Neural progenitor cell (in vitro differentiated cells): ENCODE results near the gene RADX. TPM values are rescaled to one million over a fixed set of nuclear protein-coding genes. Genes with fewer than 3 reads are reported as not detected.

ENCODE experiments used
- DNase-seq: peaks from one replicate; pipeline ENCODE4 v3.0.0-alpha.2; 2016; ENCODE audit warnings: low spot score
- H2AFZ ChIP-seq: fragments of 200-600 bp; sonication (generic); replicated peaks from 2 replicates; pipeline ENCODE4 v1.6.1; 2016; ENCODE audit warnings: antibody characterized with exemption
- H3F3A ChIP-seq: fragments of 200-600 bp; sonication (generic); 2 replicates; pipeline ENCODE4 v1.6.1; 2016; ENCODE audit warnings: antibody characterized with exemption, low read depth
- H3K27ac ChIP-seq: fragments of 200-600 bp; sonication (generic); 2 replicates; pipeline ENCODE4 v1.5.1; 2016; ENCODE audit warnings: mild to moderate bottlenecking
- H3K27me3 ChIP-seq: fragments of 200-600 bp; sonication (generic); 2 replicates; pipeline ENCODE4 v1.6.1; 2016; ENCODE audit warnings: mild to moderate bottlenecking, moderate library complexity
- H3K36me3 ChIP-seq: fragments of 200-600 bp; sonication (generic); 2 replicates; pipeline ENCODE4 v1.5.1; 2016
- H3K4me1 ChIP-seq: fragments of 200-600 bp; sonication (generic); 2 replicates; pipeline ENCODE4 v1.6.1; 2016; ENCODE audit warnings: mixed run types
- H3K4me2 ChIP-seq: fragments of 200-600 bp; sonication (generic); 2 replicates; pipeline ENCODE4 v1.6.1; 2016
- H3K4me3 ChIP-seq: fragments of 200-600 bp; sonication (generic); 2 replicates; pipeline ENCODE4 v1.5.1; 2016
- H3K79me2 ChIP-seq: fragments of 200-600 bp; sonication (generic); 2 replicates; pipeline ENCODE4 v1.6.1; 2016; ENCODE audit warnings: low read depth
- H3K9ac ChIP-seq: fragments of 200-600 bp; sonication (generic); 2 replicates; pipeline ENCODE4 v1.6.1; 2016
- H3K9me3 ChIP-seq: fragments of 200-600 bp; sonication (generic); 2 replicates; pipeline ENCODE4 v1.5.1; 2016; ENCODE audit warnings: low read depth
- H4K20me1 ChIP-seq: fragments of 200-600 bp; sonication (generic); 2 replicates; pipeline ENCODE4 v1.6.1; 2016; ENCODE audit warnings: low read depth
- H3K27ac Mint-ChIP-seq: 3 replicates; pipeline ENCODE4 v1.8.0; 2021; ENCODE audit warnings: mixed read lengths
- H3K27me3 Mint-ChIP-seq: 2 replicates; pipeline ENCODE4 v1.8.0; 2022; ENCODE audit warnings: low read depth, mild to moderate bottlenecking, inconsistent platforms, moderate library complexity, mixed read lengths; ENCODE audit not compliant: insufficient read depth
- H3K36me3 Mint-ChIP-seq: 3 replicates; pipeline ENCODE4 v1.8.0; 2021; ENCODE audit warnings: mixed read lengths
- H3K4me1 Mint-ChIP-seq: 3 replicates; pipeline ENCODE4 v1.8.0; 2021; ENCODE audit warnings: mixed read lengths
- H3K4me3 Mint-ChIP-seq: 3 replicates; pipeline ENCODE4 v1.8.0; 2021; ENCODE audit warnings: mild to moderate bottlenecking, moderate library complexity, mixed read lengths
- H3K9me3 Mint-ChIP-seq: 3 replicates; pipeline ENCODE4 v1.8.0; 2020; ENCODE audit warnings: mixed read lengths
- EZH2 ChIP-seq: fragments of 200-600 bp; sonication (generic); IDR thresholded peaks from 2 replicates; pipeline ENCODE4 v1.6.1; 2017; ENCODE audit warnings: antibody characterized with exemption, mild to moderate bottlenecking, moderate library complexity
- EZH2phosphoT487 ChIP-seq: fragments of 200-600 bp; sonication (generic); IDR thresholded peaks from 2 replicates; pipeline ENCODE4 v1.6.1; 2017; ENCODE audit warnings: antibody characterized with exemption
- total RNA-seq: library from RNA; depleted of rRNA; stranded (reverse); fragments of >200 nt; gene quantifications from 2 replicates; pipeline ENCODE4 v1.2.3, GENCODE V29; 2015; ENCODE audit warnings: low replicate concordance
- TF ChIP-seq, protein P1 (sequence below): fragments of 200-600 bp; sonication (generic); IDR thresholded peaks from 2 replicates; pipeline ENCODE4 v1.5.1; 2017; ENCODE audit warnings: antibody characterized with exemption, mild to moderate bottlenecking

RADX gene
- total RNA-seq, 1 donor from 2014 or later: 14.2 TPM

- Histone ChIP-seq H3K4me1 (no peaks in the 10 kb centered on the region), H4K20me1 (no peaks in the 10 kb centered on the region), H3K79me2 (no peaks in the 10 kb centered on the region), H3K4me2 (no peak overlapping the region), H3K9ac (no peak overlapping the region), H3K27me3 (no peaks in the 10 kb centered on the region), H3K27ac (no peak overlapping the region), H3K36me3 (no peaks in the 10 kb centered on the region), H3F3A (no peaks in the 10 kb centered on the region), H3K9me3 (peaks cover 7% of the 10 kb centered on the region), H2AFZ (no peak overlapping the region), H3K4me3 (no peak overlapping the region)
- TF ChIP-seq, protein P1, sequence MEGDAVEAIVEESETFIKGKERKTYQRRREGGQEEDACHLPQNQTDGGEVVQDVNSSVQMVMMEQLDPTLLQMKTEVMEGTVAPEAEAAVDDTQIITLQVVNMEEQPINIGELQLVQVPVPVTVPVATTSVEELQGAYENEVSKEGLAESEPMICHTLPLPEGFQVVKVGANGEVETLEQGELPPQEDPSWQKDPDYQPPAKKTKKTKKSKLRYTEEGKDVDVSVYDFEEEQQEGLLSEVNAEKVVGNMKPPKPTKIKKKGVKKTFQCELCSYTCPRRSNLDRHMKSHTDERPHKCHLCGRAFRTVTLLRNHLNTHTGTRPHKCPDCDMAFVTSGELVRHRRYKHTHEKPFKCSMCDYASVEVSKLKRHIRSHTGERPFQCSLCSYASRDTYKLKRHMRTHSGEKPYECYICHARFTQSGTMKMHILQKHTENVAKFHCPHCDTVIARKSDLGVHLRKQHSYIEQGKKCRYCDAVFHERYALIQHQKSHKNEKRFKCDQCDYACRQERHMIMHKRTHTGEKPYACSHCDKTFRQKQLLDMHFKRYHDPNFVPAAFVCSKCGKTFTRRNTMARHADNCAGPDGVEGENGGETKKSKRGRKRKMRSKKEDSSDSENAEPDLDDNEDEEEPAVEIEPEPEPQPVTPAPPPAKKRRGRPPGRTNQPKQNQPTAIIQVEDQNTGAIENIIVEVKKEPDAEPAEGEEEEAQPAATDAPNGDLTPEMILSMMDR: no peak
- no peak for TF ChIP-seq EZH2
- Mint-ChIP-seq H3K4me3 (no peak overlapping the region), H3K36me3 (no peaks in the 10 kb centered on the region), H3K4me1 (no peaks in the 10 kb centered on the region), H3K9me3 (peaks cover 16% of the 10 kb centered on the region), H3K27me3 (no peaks in the 10 kb centered on the region), H3K27ac (no peak overlapping the region)
- DNase-seq: no peak
Observed at GRCh38 chrX:106581856-106582255, 29.9 kb upstream of the RADX start.

- H3F3A ChIP-seq: no peaks in the 10 kb centered on the region
- H3K27me3 ChIP-seq: no peaks in the 10 kb centered on the region
- no peak overlapping the region for H3K4me2 ChIP-seq
- H2AFZ ChIP-seq: no peak overlapping the region
- Mint-ChIP-seq H3K27me3 (no peaks in the 10 kb centered on the region), H3K36me3 (no peaks in the 10 kb centered on the region), H3K9me3 (peaks cover 3% of the 10 kb centered on the region), H3K27ac (no peak overlapping the region), H3K4me1 (no peaks in the 10 kb centered on the region), H3K4me3 (no peak overlapping the region)
- H3K9me3 ChIP-seq: no peaks in the 10 kb centered on the region
- H3K9ac ChIP-seq: no peak overlapping the region
- no peak for DNase-seq
- H4K20me1 ChIP-seq: no peaks in the 10 kb centered on the region
- TF ChIP-seq EZH2 (no peak), EZH2phosphoT487 (no peak)
- TF ChIP-seq, protein P1: no peak
- H3K79me2 ChIP-seq: no peaks in the 10 kb centered on the region
- H3K4me1 ChIP-seq: no peaks in the 10 kb centered on the region
- H3K27ac ChIP-seq: no peak overlapping the region
- H3K36me3 ChIP-seq: no peaks in the 10 kb centered on the region
- no peak overlapping the region for H3K4me3 ChIP-seq
Observed at GRCh38 chrX:106585478-106585877, 26.3 kb upstream of the RADX start.

GRCh38 chrX:106588801-106589200, 23.0 kb upstream of the RADX start:
- no peak for DNase-seq
- no peak overlapping the region for H3K4me3 ChIP-seq
- H3F3A ChIP-seq: no peaks in the 10 kb centered on the region
- H3K4me3 Mint-ChIP-seq: no peak overlapping the region
- H4K20me1 ChIP-seq: no peaks in the 10 kb centered on the region
- no peaks in the 10 kb centered on the region for H3K79me2 ChIP-seq
- no peaks in the 10 kb centered on the region for H3K27me3 ChIP-seq
- H3K27me3 Mint-ChIP-seq: no peaks in the 10 kb centered on the region
- TF ChIP-seq EZH2phosphoT487: no peak
- TF ChIP-seq, protein P1: no peak
- TF ChIP-seq EZH2: no peak
- H3K4me2 ChIP-seq: no peak overlapping the region
- H3K36me3 Mint-ChIP-seq: no peaks in the 10 kb centered on the region
- no peaks in the 10 kb centered on the region for H3K4me1 ChIP-seq
- no peaks in the 10 kb centered on the region for H3K9me3 Mint-ChIP-seq
- H3K9ac ChIP-seq: no peak overlapping the region
- no peak overlapping the region for H3K27ac Mint-ChIP-seq
- H3K36me3 ChIP-seq: no peaks in the 10 kb centered on the region
- no peak overlapping the region for H2AFZ ChIP-seq
- H3K4me1 Mint-ChIP-seq: no peaks in the 10 kb centered on the region
- no peak overlapping the region for H3K27ac ChIP-seq
- H3K9me3 ChIP-seq: no peaks in the 10 kb centered on the region
